Stimulated activated CD8-positive, alpha-beta memory T cell treated with anti-CD3 and anti-CD28 coated beads, Interleukin-7, amount 100 ng/mL, for 48 hours (primary cell): ENCODE results near the gene NAA35.
"Not testable (repeated sequence)": the region's sequence is repeated elsewhere in the genome, so short reads cannot be mapped to it uniquely, and the experiment has no call there.

Source experiments
- DNase-seq, 2 donors: peaks; one replicate each; pipeline ENCODE4 v3.0.0-alpha.2; 2020; ENCODE audit warnings: low read depth in 1 of 2; ENCODE audit errors: extremely low read depth in 1 of 2

Gene NAA35

DNA sequence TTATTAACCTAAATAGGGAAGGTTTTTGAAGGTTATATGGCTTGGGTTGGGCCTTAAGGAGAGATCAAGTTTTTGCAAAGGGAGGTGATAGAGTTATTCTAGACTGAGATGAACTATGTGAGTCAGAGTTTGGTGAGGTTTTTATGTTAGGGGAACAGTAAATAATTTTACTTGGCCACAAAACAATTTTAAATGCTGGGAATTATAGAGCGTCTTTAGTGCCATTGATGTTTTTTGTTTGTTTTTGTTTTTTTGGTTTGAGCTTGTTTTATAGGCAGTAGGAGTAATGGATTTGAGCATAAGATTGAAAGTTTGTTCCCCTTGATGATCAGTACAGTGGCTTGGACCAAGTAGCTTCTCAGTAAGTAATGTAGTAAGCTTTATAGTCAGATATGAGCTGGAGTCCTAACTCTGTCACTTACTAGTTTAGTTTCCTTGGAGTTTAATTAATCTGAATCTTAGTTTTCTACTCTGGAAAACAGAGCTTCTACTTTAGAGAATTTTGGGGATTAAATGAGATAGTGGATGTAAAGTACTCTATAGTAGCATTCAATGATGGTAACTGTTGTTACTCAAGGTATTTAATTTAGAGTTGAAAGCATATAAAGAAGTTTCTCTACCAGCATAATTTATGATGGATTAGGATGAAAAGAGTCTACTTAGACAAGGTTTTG lies 2.9 kb downstream of the NAA35 start:
- DNase-seq, result no peak

DNA sequence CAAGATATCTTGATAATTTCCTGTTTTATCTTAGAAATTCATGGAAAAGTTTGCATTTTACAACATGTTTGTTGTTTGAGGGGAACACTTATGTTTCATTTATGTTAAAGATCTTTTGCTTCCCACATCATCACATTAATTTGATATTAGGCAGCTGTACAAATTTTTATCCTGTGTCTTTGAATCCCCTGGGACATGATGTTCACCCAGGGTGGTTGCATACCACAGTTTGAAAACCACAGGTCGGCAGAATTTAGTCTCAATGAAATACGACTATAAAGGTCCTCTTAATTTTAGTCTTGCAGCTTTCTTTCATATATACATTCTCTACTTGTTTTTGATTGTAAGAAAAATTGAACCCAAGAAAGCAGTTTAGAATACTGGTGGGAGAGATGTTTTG lies 3.7 kb downstream of the NAA35 start:
- no peak for DNase-seq

DNA sequence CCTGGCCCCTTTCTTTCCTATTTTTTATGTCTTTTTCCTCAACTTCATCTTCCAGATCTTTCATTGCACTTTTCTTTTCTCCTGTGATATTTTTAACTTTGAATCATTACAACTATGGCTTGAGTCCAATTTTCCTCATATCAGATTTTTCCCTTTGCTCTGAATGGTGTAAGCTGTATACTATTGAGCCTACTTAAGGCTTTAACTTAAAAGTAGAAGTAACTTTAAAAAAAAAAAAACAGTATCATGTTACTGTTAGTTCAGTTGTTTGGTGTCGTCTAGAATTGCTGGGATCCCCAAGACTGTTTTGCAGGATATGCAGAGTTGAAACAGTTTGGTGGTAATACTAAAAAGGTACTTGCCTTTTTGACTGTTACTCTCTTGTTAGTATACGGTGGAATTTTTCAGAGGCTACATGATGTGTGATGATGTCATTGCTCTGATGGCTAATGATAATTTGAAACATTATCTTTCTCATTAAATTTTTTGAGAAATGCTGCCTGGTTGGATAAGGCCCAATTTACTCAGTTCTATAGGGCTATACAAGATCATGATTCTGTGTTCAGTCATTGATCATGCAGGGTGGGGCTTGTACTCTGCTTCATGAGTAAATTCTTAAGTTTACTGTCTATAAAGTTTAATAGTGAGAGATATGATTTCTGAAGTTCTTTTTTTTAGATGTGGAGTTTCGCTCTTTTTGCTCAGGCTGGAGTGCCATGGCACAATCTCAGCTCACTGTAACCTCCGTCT lies 8.8 kb downstream of the NAA35 start:
- no peak for DNase-seq

DNA sequence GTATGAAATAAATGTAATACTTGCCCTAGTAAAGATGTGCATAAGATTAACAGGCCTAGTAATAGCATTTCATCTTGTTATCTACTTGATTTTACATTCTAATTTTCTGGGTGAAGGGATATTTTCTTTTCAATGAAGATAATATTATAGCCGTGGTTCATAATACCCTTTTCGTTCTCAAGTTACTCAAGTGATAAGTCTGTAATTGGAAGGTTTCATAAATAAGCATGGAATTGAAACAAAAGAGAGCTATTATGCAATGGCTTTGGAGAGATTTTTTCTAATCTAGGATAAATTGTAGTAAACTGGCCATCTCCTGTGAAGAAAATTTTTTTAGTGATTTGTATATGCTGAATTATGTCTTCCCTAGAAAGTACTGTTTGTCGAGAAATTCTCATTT lies 19.0 kb downstream of the NAA35 start:
- DNase-seq, result no peak

DNA sequence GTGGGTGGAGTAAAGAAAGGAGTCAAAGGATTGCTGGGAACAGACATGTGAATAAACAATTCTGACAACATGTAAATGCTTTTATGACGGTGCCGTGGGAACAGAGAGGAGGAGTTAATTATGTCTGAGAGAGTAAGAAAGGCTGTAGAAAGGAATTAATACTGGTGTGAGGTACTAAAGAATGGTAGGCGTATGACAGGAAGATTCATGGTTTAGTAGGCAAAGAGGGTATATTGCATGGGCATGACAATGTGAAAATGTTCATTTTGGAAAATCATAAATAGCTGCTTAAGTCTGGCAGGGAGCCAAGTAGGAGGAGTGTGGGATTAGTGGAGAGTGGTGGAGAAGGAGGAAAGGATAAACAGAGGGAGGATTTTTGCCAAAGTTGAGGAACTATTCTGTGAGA lies 19.7 kb downstream of the NAA35 start:
- DNase-seq, result no peak

DNA sequence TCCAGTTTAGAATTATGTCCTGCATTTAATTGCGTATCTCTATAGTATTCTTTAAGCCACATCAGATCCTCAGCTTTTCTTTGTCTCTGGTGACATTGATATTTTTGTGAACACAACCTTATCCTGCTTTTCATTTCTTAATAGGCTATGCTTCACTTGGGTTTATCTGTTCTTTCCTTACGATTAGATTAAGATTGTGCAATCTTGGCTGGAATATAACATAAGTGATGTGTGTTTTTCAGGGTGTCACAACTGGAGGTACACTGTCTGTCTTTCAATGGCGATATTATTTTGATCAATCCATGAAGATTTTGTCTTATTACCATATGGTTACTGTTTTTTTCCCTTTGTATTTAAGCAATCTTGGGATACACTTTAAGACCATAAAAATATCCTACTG lies 23.6 kb downstream of the NAA35 start:
- no peak for DNase-seq

DNA sequence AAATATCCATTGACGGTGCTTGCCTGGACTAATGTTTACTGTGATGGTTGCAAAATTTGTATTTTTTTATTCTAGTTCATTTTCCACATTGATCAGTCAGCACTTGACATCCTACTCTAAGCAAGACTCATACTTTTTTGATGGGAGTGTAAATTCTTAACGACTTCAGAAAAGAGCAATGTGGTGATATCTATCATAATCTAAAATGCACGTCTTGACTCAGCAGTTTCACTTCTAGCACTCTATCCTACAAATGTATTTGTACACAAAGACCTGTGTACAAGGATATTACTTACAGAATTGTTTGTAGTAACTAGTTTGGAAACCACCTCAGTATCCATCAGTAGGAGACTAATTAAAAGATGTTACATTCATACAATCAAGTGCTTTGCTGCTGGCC lies 24.0 kb downstream of the NAA35 start:
- DNase-seq, result no peak

DNA sequence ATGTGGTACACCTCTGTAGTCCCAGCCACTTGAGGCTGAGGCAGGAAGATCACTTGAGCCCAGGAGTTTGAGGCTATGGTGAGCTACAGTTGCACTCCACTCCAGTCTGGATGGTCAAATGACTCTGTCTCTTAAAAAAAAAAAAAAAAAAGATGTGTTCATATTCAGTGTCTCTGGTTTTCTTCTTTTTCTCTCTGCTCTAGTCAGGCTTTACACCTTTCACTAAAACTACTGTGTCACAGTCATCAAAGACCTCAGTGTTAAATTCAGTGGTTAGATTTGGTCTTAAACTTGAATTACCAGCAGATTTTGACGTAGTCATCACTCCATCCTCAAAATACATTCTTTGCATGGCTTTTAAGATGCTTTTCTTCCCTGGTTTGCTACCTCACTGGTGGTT lies 28.8 kb downstream of the NAA35 start:
- no peak for DNase-seq

DNA sequence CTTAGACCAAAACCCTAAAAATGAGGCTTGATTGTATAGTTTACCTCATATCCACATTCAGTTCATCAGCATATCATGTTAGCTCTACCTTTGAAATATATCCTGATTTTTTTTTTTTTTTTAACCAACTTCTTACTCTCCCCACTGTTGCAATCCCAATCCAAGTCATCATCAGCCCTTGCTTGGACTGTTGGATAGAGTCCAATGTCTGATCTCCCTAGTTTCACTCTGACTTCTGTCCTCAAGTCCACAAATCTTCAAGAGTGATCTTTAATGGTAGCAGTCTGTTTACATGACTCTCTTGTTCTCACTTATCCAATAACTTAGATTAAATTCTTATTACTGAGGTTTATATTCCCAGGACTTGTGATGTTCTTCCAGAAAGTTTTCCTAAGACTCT lies 30.8 kb downstream of the NAA35 start:
- DNase-seq, result no peak

DNA sequence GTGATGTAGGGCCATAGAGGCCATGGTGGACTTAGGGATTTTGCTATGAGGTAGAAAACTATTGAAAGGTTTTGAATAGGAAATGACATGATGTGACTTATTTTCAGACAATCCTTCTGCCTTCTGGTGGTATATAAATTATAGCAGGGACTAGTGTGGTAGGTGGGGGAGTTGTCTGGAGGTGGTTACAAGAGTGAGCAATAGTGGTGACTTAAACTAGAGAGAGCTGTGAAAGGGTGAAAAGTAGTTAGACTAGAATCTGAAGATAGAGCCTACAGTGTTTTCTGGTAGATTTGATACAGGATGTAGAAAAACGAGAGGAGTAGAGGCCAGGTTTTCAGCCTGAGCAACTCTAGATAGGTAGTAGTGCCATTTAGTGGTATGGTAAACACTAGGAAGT lies 32.3 kb downstream of the NAA35 start:
- no peak for DNase-seq

DNA sequence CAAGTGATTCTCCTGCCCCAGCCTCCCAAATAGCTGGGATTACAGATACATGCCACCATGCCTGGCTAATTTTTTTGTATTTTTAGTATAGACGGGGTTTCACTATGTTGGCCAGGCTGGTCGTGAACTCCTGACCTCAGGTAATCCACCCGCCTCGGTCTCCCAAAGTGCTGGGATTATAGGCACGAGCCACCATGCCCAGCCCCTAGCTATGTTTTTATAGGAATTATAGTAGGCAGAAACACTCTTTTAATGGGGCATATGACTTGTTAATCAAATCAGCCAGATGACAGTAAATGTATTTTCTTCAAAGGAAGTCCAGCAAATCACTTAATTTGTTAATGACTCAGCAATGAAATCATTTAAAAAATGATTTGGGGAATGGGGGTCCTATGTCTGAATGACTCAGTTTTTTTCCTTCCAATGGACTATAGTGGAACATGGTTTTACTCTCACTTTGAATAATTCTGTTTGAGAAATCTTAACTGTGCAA lies 33.2 kb downstream of the NAA35 start:
- not testable (repeated sequence) for DNase-seq

DNA sequence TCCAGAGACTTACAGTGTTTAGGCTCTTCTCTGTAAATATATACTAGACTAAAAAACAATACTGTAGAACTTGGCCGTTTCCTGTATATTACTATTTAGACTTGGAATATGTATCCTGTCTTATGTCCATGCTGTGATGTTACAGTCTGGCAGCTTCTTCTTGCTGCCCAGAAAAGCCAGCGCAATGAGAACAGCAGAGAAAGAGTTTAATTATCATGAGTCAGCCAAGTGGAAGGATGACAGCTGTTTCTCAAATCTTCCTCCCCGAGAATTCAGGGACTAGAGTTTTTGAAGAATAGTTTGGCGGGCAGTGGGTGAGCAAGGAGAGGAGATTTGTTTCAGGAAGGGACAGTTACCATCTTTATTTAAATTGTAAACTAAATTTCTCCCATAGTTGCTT lies 37.5 kb downstream of the NAA35 start:
- DNase-seq, result no peak

DNA sequence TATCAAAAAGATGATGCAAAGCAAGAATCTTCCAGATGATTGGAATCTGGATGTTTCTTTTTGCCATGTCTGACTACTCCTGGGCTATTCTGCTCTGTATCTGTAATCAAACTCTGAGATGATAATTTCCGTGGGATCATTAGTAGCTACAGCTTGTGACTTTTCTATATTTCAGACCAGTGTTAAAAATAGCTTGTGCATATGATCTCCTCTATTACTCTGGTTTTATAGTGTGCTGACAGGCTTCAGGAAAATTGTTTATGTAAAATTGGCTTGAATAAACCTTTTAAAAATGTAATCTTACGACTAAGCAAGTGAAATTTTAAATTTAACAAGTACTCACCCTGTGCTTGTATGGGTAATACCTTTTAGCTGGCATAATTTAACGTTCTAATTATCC lies 40.4 kb downstream of the NAA35 start:
- no peak for DNase-seq

DNA sequence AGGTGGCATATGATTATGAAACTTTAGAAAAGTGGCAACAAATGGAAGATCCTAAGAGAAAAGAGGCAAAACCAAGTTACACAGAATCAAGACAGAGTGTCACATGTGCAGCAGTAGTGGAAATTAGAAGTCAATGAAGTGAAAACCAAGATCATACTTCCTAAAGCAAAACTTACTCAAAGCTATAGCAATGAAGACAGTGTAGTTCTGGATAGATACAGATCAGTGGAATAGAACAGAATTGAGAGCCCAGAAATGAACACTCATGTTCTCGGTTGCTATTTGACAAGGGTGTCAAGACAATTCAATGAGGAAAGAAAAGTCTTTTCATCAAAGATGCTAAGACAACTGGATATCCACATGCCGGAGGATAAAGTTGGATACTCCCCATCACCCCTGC lies 43.5 kb downstream of the NAA35 start:
- no peak for DNase-seq

DNA sequence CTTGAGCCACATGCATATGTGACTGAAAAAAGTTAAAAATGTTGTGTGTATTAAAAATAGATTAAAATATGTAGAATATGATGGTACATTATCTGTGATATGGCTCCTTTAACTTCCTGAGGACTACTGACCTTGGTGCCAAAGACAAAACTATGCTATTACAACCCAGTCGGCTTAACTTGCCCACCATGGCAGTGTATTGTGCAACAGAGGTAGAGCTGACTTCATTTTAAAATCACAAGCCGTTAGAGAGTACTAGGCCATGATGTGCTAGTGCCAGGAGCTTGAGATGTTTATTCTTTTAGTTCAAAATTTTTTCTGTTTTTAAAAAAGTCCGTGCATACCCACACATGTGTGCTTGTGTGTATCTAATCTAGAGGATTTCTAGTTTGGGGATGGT lies 46.3 kb downstream of the NAA35 start:
- no peak for DNase-seq

DNA sequence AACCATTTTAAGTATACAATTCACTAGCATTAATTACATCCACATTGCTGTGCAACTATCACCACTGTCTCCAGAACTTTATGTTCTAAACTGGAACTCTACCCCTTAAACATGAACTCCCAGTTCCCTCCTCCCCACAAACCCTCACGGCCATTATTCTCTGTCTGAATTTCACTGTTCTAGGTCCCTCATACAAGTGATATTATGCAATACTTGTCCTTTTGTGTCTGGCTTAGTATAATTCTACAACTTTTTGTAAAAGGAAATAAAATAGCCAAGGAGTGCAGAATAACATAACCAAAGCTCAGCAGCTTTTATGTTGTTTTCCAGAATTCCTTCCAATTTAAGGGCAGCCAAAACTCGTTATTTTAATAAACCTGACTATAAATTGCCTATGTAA lies 53.2 kb downstream of the NAA35 start:
- DNase-seq, result no peak

DNA sequence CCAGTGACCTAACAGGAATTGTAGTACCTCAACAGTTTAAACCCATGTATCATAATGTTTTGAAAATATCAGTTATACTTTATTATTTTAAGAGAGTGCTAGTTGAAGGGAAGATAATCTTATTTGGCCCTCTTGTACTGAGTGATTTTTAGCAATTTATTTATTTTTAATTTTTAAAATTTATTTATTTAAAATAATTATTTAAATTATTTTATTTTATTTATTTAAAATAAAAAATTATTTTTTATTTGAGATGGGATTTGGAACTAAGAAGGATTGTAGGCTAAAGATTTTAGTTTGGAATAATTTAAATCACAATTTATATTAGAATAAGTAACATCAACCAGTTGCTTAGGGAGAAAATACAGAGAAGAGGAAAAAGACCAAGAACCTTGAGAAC lies 54.2 kb downstream of the NAA35 start:
- DNase-seq, result no peak

DNA sequence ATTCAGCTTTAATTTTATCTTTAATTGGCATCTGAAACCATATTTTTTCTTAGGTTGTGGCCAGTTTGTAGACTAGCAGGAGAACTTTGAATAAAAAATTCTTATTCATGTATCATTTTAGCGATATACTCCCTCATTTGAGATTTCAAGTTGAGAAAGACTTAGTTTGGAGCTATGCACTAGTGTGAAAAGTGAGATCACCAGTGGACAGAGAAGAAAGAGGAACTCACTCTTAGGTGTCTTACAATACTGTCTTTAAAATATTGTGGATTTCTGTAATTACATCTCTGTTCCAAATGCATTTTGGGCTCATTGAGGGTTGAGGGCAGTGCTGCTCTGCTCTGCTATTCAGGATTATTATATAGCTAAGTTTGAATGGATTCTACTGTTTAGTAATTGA lies 54.7 kb downstream of the NAA35 start:
- DNase-seq, result no peak

DNA sequence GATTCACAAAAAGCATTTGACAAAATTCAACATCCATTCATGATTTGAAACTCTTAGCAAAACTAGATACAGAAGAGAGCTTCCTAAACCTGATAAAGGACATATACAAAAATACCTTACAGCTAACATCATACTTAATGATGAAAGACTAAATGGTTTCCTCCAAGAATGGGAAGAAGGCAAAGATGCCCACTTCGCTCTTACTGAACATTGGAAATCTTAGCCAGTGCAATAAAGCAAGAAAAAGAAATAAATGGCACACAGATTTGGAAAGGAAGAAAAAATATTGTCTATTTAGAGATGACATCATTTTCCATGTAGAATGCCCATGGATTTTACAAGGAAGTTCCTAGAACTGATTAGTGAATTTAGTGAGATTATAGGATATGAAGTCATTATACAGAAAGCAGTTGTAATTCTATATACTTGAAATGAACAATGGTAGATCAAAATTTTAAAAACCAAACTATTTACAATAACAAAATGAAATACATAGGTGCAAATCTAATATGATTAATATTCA lies 64.4 kb downstream of the NAA35 start:
- no peak for DNase-seq

DNA sequence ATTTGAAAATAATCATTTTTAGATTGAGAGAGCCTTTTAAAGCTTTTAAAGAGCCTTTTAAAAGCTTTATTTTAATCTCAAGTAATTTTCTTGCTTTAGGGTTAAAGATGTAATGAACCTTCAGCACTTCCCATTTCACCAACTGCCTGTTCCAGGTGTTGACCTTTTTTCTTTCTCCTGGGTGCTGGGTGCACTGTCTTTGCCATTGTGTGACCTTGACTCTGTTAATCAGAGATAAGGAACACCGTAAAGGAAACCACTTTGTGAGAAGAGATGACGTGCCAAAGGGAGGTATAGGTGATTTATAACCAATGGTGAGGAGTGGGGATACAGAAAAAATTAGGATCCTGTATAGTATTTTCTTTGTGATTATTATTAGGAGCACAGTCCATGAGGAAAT lies 68.2 kb downstream of the NAA35 start:
- DNase-seq, result no peak

DNA sequence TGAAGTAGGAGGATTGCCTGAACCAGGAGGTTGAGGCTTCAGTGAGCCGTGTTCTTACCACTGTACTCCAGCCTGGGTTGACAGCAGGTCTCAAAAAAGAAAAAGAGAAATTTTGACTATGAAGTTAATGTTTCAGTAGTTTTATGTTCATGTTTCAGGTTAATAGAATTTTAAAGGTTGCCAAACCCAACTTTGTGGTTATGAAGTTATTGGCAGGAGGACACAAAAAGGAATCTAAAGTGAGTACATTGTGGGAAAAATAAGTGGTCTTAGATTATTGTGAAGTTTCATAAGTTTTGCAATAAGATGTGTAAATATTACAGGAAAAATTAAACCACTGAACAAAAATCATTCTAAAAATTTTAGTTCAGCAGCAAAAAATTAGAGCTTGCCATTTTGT lies 79.8 kb downstream of the NAA35 start:
- DNase-seq, result no peak

DNA sequence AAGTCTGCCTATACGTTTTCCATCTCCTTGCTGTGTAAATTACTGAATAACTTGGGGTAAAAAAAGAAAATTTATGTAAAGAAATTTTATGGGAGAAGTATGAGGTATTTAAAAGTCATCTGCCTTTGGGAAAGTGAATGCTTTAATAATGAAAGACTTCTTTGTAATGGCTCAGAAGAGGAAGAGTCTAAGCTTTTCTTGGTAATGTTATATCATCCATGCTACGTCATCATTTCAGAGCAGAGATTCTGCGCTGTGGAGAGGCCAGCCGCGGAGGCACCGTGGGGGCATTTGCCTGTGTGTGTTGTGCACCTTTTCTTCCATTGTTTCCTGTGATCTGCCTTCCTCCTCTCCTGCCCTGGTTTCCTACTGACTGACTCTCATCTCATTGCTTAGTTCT lies 80.2 kb downstream of the NAA35 start:
- DNase-seq, result no peak
